Endothelial cell of umbilical vein (primary cell): ENCODE data around the gene KLF3.

Experiments used
- CTCF ChIP-seq, 2 donors: IDR thresholded peaks; 1 replicate in 1 of 2; 2 replicates in 1 of 2; pipeline ENCODE4 v1.5.1; 2011; ENCODE audit warnings: low read length in 2 of 2, mild to moderate bottlenecking in 2 of 2, moderate library complexity in 2 of 2, control low read depth in 1 of 2, inconsistent platforms in 1 of 2, low read depth in 1 of 2; ENCODE audit not compliant: insufficient read depth in 1 of 2; ENCODE audit errors: extremely low read depth in 1 of 2
- EZH2 ChIP-seq: IDR thresholded peaks from 2 replicates; pipeline ENCODE4 v1.6.1; 2012; ENCODE audit warnings: borderline replicate concordance, low read depth, mild to moderate bottlenecking, moderate library complexity, low read length, inconsistent platforms; ENCODE audit not compliant: severe bottlenecking
- FOS ChIP-seq: IDR thresholded peaks from 2 replicates; pipeline ENCODE4 v1.6.1; 2011; ENCODE audit warnings: mild to moderate bottlenecking, low read length, moderate library complexity, borderline replicate concordance; ENCODE audit not compliant: insufficient read depth
- GATA2 ChIP-seq: IDR thresholded peaks from 2 replicates; pipeline ENCODE4 v1.7.0; 2011; ENCODE audit warnings: low read depth, mild to moderate bottlenecking, moderate library complexity, mixed read lengths, low read length; ENCODE audit not compliant: insufficient read length, insufficient read depth
- POLR2AphosphoS5 ChIP-seq: IDR thresholded peaks from 2 replicates; pipeline ENCODE4 v1.6.1; 2012; ENCODE audit warnings: low read depth, mild to moderate bottlenecking, control low read depth, low read length, moderate library complexity; ENCODE audit not compliant: insufficient read depth
- TF ChIP-seq, protein P1 (sequence below): IDR thresholded peaks from 2 replicates; pipeline ENCODE4 v1.6.1; 2011; ENCODE audit not compliant: insufficient read depth, insufficient read length

- TF ChIP-seq, protein P1, sequence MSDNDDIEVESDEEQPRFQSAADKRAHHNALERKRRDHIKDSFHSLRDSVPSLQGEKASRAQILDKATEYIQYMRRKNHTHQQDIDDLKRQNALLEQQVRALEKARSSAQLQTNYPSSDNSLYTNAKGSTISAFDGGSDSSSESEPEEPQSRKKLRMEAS = no peak
- TF ChIP-seq CTCF (IDR thresholded peaks at IDR 0.05; ENCODE audit: extremely low read depth in 1 of 2, insufficient read depth in 1 of 2, low read depth in 1 of 2, low read length in 2 of 2) = peak; percentile 75 to 88
- no peak for TF ChIP-seq POLR2AphosphoS5
- TF ChIP-seq EZH2 = no peak
- TF ChIP-seq FOS = no peak
- TF ChIP-seq GATA2 = no peak
Measured at GRCh38 chr4:38675146-38676121, 11.4 kb downstream of the KLF3 start.
